Hair follicle dermal papilla cell (primary cell): ENCODE results near the gene MARCOL. TPM values are rescaled to one million over a fixed set of nuclear protein-coding genes. Genes with fewer than 3 reads are reported as not detected.

Experiments
- small RNA-seq: library from RNA; depleted of rRNA; stranded (forward); fragments of <200 nt; gene quantifications from one replicate; pipeline ENCODE3, GENCODE V24; 2012
- total RNA-seq: library from RNA; depleted of rRNA; stranded (reverse); fragments of >200 nt; gene quantifications from 2 replicates; pipeline ENCODE4 v1.2.3, GENCODE V29; 2012

The MARCOL gene
- not detected in 2 replicates for total RNA-seq

DNA sequence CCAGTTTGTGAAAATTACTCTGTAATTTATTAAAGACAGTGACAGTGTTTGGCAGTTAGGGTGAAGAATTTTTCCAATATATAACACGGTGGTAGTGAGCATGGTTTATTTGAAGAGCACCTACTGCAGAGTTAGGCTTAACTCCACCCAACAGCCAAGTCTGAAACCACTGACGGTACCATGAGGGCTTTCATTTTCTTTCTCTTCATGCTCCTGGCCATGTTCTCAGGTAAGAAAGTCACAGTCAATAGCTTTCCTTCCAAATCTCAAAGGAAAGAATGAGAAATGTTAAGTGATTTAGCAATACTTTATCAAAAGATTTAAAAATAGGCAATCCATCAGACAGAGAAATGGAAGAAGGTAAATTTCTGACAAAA lies at the start of gene MARCOL:
Gene MARCOL, plus strand, starts transcription at position 108 of the 377 bp plus-strand sequence. Its CDS starts 73 bp downstream, at position 181.

DNA sequence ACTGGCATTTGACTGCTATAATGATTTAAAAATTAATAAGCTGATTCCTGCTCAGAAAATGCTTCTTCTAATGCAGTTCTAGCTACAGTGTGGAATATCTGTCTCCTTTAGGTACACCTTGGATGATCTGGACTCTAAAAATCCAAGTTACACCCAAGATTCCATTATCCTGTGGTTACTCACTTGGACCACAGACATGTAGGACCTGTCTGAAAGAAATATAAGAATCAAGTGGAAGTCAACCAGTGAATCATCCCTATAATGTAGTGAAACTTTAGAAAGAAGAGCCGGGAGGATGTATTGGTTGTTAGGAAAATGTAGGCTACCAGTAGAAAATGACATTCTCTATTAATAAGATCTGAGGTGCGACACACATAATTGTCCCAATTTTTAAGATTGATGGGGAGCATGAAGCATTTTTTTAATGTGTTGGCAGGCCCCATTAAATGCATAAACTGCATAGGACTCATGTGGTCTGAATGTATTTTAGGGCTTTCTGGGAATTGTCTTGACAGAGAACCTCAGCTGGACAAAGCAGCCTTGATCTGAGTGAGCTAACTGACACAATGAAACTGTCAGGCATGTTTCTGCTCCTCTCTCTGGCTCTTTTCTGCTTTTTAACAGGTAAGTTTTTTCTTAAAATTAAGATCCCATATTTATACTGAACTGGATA lies 35.7 kb upstream of the MARCOL start, which contains the start of gene SPINK6:
Gene SPINK6, plus strand, starts transcription at position 512 of the 673 bp plus-strand sequence. Its CDS starts 55 bp downstream, at position 567.

DNA sequence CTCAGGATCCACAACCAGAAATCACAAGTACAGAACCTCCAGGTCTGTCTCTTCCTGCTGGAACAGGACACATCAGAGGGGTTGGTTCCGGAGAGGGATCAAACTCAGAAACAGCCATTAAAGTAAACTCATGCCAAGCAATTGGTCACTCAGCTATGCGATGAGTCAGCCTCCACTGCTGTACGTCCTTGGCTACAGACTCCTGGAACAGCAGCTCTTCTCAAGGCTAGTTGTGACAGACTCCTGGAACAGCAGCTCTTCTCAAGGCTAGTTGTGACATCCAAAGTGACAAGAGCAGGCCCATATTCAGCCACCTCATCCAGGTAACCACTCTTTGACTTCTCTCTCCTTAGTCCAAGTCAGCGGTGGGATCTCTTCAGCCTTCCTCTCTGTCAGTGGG lies 30.2 kb downstream of the MARCOL start, which contains the start of gene SPINK13:
Gene SPINK13, plus strand, starts transcription at position 229 of the 400 bp plus-strand sequence. CDS start 1,279 bp downstream, outside the sequence.

Small RNA genes within 50 kb of the gene (small RNA-seq; reads per million reads assigned to genes)
- gene HMGN1P16: not detected

Other genes starting within 250 kb of the MARCOL start
- under 0.01 TPM in 1 of 2 replicates, not detected in the other for gene SPINK5, start 174.5 kb upstream of the MARCOL start, total RNA-seq
- gene SPINK14, start 70.0 kb upstream of the MARCOL start, total RNA-seq: not detected in 2 replicates
- gene SPINK6, start 35.5 kb upstream of the MARCOL start, total RNA-seq: not detected in 2 replicates
- not detected in 2 replicates for gene SPINK13, start 30.3 kb downstream of the MARCOL start, total RNA-seq
- not detected in 2 replicates for gene SPINK7, start 73.9 kb downstream of the MARCOL start, total RNA-seq
- gene SPINK9, start 97.0 kb downstream of the MARCOL start, total RNA-seq: not detected in 2 replicates
- 63.6 and 76.6 TPM in 2 replicates for gene FBXO38, start 145.4 kb downstream of the MARCOL start, total RNA-seq